ENCODE results near the gene RER1.

The RER1 gene

GRCh38 chr1:2376931-2377672 lies 14.5 kb upstream of the RER1 start:
- no peak for DNase-seq

- DNase-seq: no peak
Measured at GRCh38 chr1:2377751-2378440, 13.7 kb upstream of the RER1 start.

GRCh38 chr1:2378441-2378851 lies 13.2 kb upstream of the RER1 start:
- no peak for DNase-seq

- DNase-seq: no peak
Measured at GRCh38 chr1:2378956-2379732, 12.5 kb upstream of the RER1 start.

GRCh38 chr1:2379733-2380404 lies 11.8 kb upstream of the RER1 start:
- no peak for DNase-seq

- no peak for DNase-seq
Measured at GRCh38 chr1:2380816-2381591, 10.6 kb upstream of the RER1 start.

- DNase-seq: peak in 1 of 2 experiments; percentile 45
Measured at GRCh38 chr1:2381741-2382620, 9.7 kb upstream of the RER1 start.

- DNase-seq: peak in 1 of 2 experiments; percentile 39
Measured at GRCh38 chr1:2382621-2383361, 8.8 kb upstream of the RER1 start.

- DNase-seq: no peak
Measured at GRCh38 chr1:2383576-2383975, 8.1 kb upstream of the RER1 start.

GRCh38 chr1:2384130-2384860 lies 7.3 kb upstream of the RER1 start:
- DNase-seq: no peak

- peak; percentile 69 to 82 for DNase-seq
Measured at GRCh38 chr1:2384941-2385481, 6.6 kb upstream of the RER1 start.

- DNase-seq: peak in 1 of 2 experiments; percentile 14
Measured at GRCh38 chr1:2385606-2386280, 5.9 kb upstream of the RER1 start.

- no peak for DNase-seq
Measured at GRCh38 chr1:2386636-2387611, 4.7 kb upstream of the RER1 start.

- DNase-seq: no peak
Measured at GRCh38 chr1:2388004-2388913, 3.4 kb upstream of the RER1 start.

- DNase-seq: no peak
Measured at GRCh38 chr1:2389644-2390043, 2.0 kb upstream of the RER1 start.

GRCh38 chr1:2391931-2392509 lies 379 bp downstream of the RER1 start:
- DNase-seq: no peak
